A204.1 (cell line): ENCODE measurements around the gene RFTN1.

Source experiments
- FAIRE-seq: peaks from 2 replicates; lab custom pipeline; 2012; peaks lifted over from hg19 to GRCh38; lab: Jason Lieb, UNC

Gene RFTN1

GRCh38 chr3:16300307-16300706 is 213.2 kb downstream of the RFTN1 start:
- FAIRE-seq = no peak

- FAIRE-seq = no peak
These were observed 213.8 kb downstream of the RFTN1 start for GRCh38 chr3:16299746-16300145.

GRCh38 chr3:16298891-16299290 is 214.6 kb downstream of the RFTN1 start:
- no peak for FAIRE-seq

GRCh38 chr3:16297997-16298885 is 215.3 kb downstream of the RFTN1 start:
- FAIRE-seq = no peak

- no peak for FAIRE-seq
These were observed 218.1 kb downstream of the RFTN1 start for GRCh38 chr3:16295298-16295890.

GRCh38 chr3:16294844-16295243 is 218.7 kb downstream of the RFTN1 start:
- no peak for FAIRE-seq

GRCh38 chr3:16290827-16291196 is 222.7 kb downstream of the RFTN1 start:
- no peak for FAIRE-seq

GRCh38 chr3:16290007-16290826 is 223.3 kb downstream of the RFTN1 start:
- peak; percentile 89 for FAIRE-seq

GRCh38 chr3:16289144-16289889 is 224.2 kb downstream of the RFTN1 start:
- no peak for FAIRE-seq

GRCh38 chr3:16288664-16289063 is 224.8 kb downstream of the RFTN1 start:
- no peak for FAIRE-seq

GRCh38 chr3:16286751-16287543 is 226.6 kb downstream of the RFTN1 start:
- FAIRE-seq = no peak

GRCh38 chr3:16286161-16286560 is 227.3 kb downstream of the RFTN1 start:
- FAIRE-seq = no peak

- FAIRE-seq = no peak
These were observed 228.9 kb downstream of the RFTN1 start for GRCh38 chr3:16284633-16285032.

GRCh38 chr3:16280671-16281070 is 232.8 kb downstream of the RFTN1 start:
- FAIRE-seq = no peak

GRCh38 chr3:16279010-16279801 is 234.3 kb downstream of the RFTN1 start:
- FAIRE-seq = no peak

GRCh38 chr3:16277471-16277870 is 236.0 kb downstream of the RFTN1 start:
- no peak for FAIRE-seq

GRCh38 chr3:16273867-16274266 is 239.6 kb downstream of the RFTN1 start:
- FAIRE-seq = peak; percentile 87

- FAIRE-seq = peak; percentile 3
These were observed 240.9 kb downstream of the RFTN1 start for GRCh38 chr3:16272588-16272987.

- FAIRE-seq = no peak
These were observed 242.6 kb downstream of the RFTN1 start for GRCh38 chr3:16270855-16271254.

- FAIRE-seq = no peak
These were observed 246.8 kb downstream of the RFTN1 start for GRCh38 chr3:16266714-16267113.
